ENCODE results near the gene CIRBP. TPM values are rescaled to one million over a fixed set of nuclear protein-coding genes. Genes with fewer than 3 reads are reported as not detected.

CIRBP gene
- polyA plus RNA-seq, 1 of the 3 experiments (the other 2 are of a cell fraction): 762 TPM

DNA sequence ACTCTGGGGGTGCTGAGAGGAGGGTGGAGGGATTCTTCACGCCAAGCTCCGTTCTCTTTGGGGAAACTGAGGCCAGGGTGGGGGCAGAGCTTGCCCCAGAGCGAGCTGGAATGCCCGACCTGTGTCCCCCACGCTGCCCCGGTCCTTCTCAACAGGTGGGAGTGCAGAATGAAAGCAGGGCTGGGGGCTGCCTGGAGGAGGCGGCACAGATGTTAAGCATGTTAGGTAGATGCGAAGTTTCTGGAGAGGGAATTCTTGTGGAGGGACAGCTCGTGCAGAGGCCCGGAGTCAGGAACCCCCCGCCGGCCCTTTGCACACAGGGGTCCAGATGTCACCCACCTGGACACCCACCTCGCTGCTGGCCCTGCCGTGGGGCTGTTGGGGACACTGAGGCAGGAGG is 25.6 kb downstream of the CIRBP start:
- Histone ChIP-seq H3K4me3 (ENCODE audit: low read depth in 2 of 2, low read length in 1 of 2) (no peak overlapping the region), H3K4me2 (no peak overlapping the region), H3F3A (replicated peaks; ENCODE audit: insufficient read depth) (no peaks in the 10 kb centered on the region), H3K9me3 (no peaks in the 10 kb centered on the region), H3K9me2 (no peaks in the 10 kb centered on the region), H3K36me3 (replicated peaks in 1 of 2; ENCODE audit: control insufficient read depth in 1 of 2, insufficient read depth in 2 of 2, low read length in 1 of 2) (no peaks in the 10 kb centered on the region), H3K27me3 (ENCODE audit: insufficient read depth) (no peaks in the 10 kb centered on the region), H3K4me1 (ENCODE audit: control insufficient read depth in 1 of 2, insufficient read depth in 2 of 2, low read depth in 1 of 2, low read length in 1 of 2) (no peaks in the 10 kb centered on the region), H3K27ac (ENCODE audit: low read depth in 2 of 2, low read length in 1 of 2) (no peak overlapping the region), H3K9ac (no peak overlapping the region), H3K79me2 (ENCODE audit: insufficient read depth) (no peaks in the 10 kb centered on the region), H4K20me1 (ENCODE audit: insufficient read depth) (no peaks in the 10 kb centered on the region), H2AFZ (ENCODE audit: low read depth) (no peak overlapping the region)
- POLR2A ChIA-PET: no interaction called here
- TF ChIP-seq, protein P1, sequence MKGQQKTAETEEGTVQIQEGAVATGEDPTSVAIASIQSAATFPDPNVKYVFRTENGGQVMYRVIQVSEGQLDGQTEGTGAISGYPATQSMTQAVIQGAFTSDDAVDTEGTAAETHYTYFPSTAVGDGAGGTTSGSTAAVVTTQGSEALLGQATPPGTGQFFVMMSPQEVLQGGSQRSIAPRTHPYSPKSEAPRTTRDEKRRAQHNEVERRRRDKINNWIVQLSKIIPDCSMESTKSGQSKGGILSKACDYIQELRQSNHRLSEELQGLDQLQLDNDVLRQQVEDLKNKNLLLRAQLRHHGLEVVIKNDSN (IDR thresholded peaks at IDR 0.05; ENCODE audit: borderline replicate concordance, low read depth): no peak
- no peak for TF ChIP-seq REST (IDR thresholded peaks at IDR 0.05; ENCODE audit: low read depth, low read length)
- TF ChIP-seq, protein P2, sequence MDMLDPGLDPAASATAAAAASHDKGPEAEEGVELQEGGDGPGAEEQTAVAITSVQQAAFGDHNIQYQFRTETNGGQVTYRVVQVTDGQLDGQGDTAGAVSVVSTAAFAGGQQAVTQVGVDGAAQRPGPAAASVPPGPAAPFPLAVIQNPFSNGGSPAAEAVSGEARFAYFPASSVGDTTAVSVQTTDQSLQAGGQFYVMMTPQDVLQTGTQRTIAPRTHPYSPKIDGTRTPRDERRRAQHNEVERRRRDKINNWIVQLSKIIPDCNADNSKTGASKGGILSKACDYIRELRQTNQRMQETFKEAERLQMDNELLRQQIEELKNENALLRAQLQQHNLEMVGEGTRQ (IDR thresholded peaks at IDR 0.05; ENCODE audit: borderline replicate concordance, low read depth, low read length): no peak
- no peak for TF ChIP-seq MEF2A (IDR thresholded peaks at IDR 0.05; ENCODE audit: borderline replicate concordance, low read depth)
- no peak for TF ChIP-seq SIN3A (IDR thresholded peaks at IDR 0.05; ENCODE audit: borderline replicate concordance, low read depth, low read length)
- no peak for TF ChIP-seq RCOR1 (IDR thresholded peaks at IDR 0.05; ENCODE audit: low read length)
- no peak for TF ChIP-seq CTCF (IDR thresholded peaks at IDR 0.05)
- no peak for TF ChIP-seq GABPA (IDR thresholded peaks at IDR 0.05; ENCODE audit: low read depth)
- TF ChIP-seq FOXM1 (IDR thresholded peaks at IDR 0.05; ENCODE audit: low read depth): no peak
- TF ChIP-seq JUND (IDR thresholded peaks at IDR 0.05): no peak
- TF ChIP-seq RFX5 (IDR thresholded peaks at IDR 0.05; ENCODE audit: low read length): no peak
- no peak for TF ChIP-seq MAX (IDR thresholded peaks at IDR 0.05; ENCODE audit: low read depth)
- TF ChIP-seq FOSL2 (IDR thresholded peaks at IDR 0.05; ENCODE audit: borderline replicate concordance, low read depth): no peak
- TF ChIP-seq EP300 (IDR thresholded peaks at IDR 0.05; ENCODE audit: borderline replicate concordance in 1 of 2, low read depth in 1 of 2, low read length in 1 of 2): no peak
- no peak for TF ChIP-seq EZH2phosphoT487 (IDR thresholded peaks at IDR 0.05; ENCODE audit: borderline replicate concordance, low read depth)
- no peak for TF ChIP-seq TAF1 (IDR thresholded peaks at IDR 0.05; ENCODE audit: borderline replicate concordance, low read depth, low read length)
- TF ChIP-seq TCF12 (IDR thresholded peaks at IDR 0.05): no peak
- 74% methylated on average over 9 of the region's 14 CpGs for WGBS (ENCODE audit: low lambda C conversion rate)
- CTCF ChIA-PET: no interaction called here
- DNase-seq: no peak
